ENCODE results near the gene SRSF2. TPM values are rescaled to one million over a fixed set of nuclear protein-coding genes. Genes with fewer than 3 reads are reported as not detected.
A peak's percentile ranks its signal among the peaks of the same experiment; 100 is the strongest.

Gene SRSF2
- total and polyA plus RNA-seq, 9 of the 15 experiments (the other 6 are each of a cell fraction or from before 2014, with no cell fraction given): 161 to 583 (median 393) TPM

- 0 out of 4 replicates have a peak, but pooled peaks of 1 of the 2 experiments have one; percentile 7 for TF ChIP-seq NRF1 (conservative IDR thresholded peaks at IDR 0.05 in 1 of 2, IDR thresholded peaks at IDR 0.05 in 1 of 2)
- no peak for TF ChIP-seq CUX1 (CRISPR knock-in tag; IDR thresholded peaks at IDR 0.05)
- TF ChIP-seq STAT6 (CRISPR knock-in tag; IDR thresholded peaks at IDR 0.05): no peak
- TF ChIP-seq USF1 (CRISPR knock-in tag; IDR thresholded peaks at IDR 0.05): peak; percentile 77
- TF ChIP-seq SMAD1 (IDR thresholded peaks at IDR 0.05; ENCODE audit: low read depth, low read length, partially characterized antibody): no peak
- no peak for TF ChIP-seq FUS (optimal IDR thresholded peaks at IDR 0.05; ENCODE audit: low read depth, low read length)
- no peak for TF ChIP-seq SMARCB1 (IDR thresholded peaks at IDR 0.05; ENCODE audit: insufficient read length, low read depth)
- TF ChIP-seq ZNF561 (CRISPR knock-in tag; conservative IDR thresholded peaks at IDR 0.05): no peak
- 0 out of 4 replicates have a peak, but pooled peaks of 1 of the 2 experiments have one; percentile 19 for TF ChIP-seq MNT (conservative IDR thresholded peaks at IDR 0.05)
- 0 out of 2 replicates have a peak, but pooled peaks have one; percentile 28 for TF ChIP-seq MAX (CRISPR knock-in tag; IDR thresholded peaks at IDR 0.05)
- no peak for TF ChIP-seq PBX2 (CRISPR knock-in tag; IDR thresholded peaks at IDR 0.05; ENCODE audit: low read depth)
- peak; percentile 93 for TF ChIP-seq PBX2 (tag; conservative IDR thresholded peaks at IDR 0.05; ENCODE audit: low read depth)
- peak; percentile 72 for TF ChIP-seq DPF2 (IDR thresholded peaks at IDR 0.05)
Observed at GRCh38 chr17:76689859-76690258, 47.3 kb downstream of the SRSF2 start (continued).

All from K562 (cell line).